K562 (cell line): Measurements from ENCODE around the gene ACTN4. TPM values are rescaled to one million over a fixed set of nuclear protein-coding genes. Genes with fewer than 3 reads are reported as not detected.
A peak's percentile ranks its signal among the peaks of the same experiment; 100 is the strongest.

ENCODE experiments used
- ARNT ChIP-seq, 2 experiments: fragments of 450-650 bp; IDR thresholded peaks; 2 replicates each; pipeline ENCODE4 v1.6.1; 2016; ENCODE audit warnings: mild to moderate bottlenecking in 1 of 2
- BMI1 ChIP-seq: fragments of 150-350 bp; IDR thresholded peaks from 2 replicates; pipeline ENCODE4 v1.6.1; 2014; ENCODE audit warnings: low read length
- FOSL1 ChIP-seq: fragments of 200-800 bp; sonication (Bioruptor generic); conservative IDR thresholded peaks from 2 replicates; pipeline ENCODE4 v1.6.1; 2016; ENCODE audit warnings: missing genetic modification characterization, missing compliant biosample characterization
- GABPA ChIP-seq: fragments of 200-800 bp; sonication (Bioruptor generic); conservative IDR thresholded peaks from 2 replicates; pipeline ENCODE4 v1.6.1; 2016; ENCODE audit warnings: low read depth, missing genetic modification characterization, missing compliant biosample characterization
- GATAD2A ChIP-seq: fragments of 450-650 bp; IDR thresholded peaks from 2 replicates; pipeline ENCODE4 v1.6.1; 2017
- NEUROD1 ChIP-seq: fragments of 150-350 bp; IDR thresholded peaks from 2 replicates; pipeline ENCODE4 v1.6.1; 2014; ENCODE audit warnings: borderline replicate concordance, low read length, low read depth; ENCODE audit not compliant: partially characterized antibody
- NR3C1 ChIP-seq: sonication (generic); formaldehyde crosslinking; IDR thresholded peaks from 2 replicates; pipeline ENCODE4 v1.8.1; 2022; ENCODE audit warnings: missing genetic modification reagents
- PYGO2 ChIP-seq: fragments of 450-650 bp; IDR thresholded peaks from 2 replicates; pipeline ENCODE4 v1.6.1; 2016; ENCODE audit warnings: mild to moderate bottlenecking, missing genetic modification characterization, moderate library complexity, missing compliant biosample characterization
- RBM39 ChIP-seq: fragments of 200-400 bp; formaldehyde crosslinking; optimal IDR thresholded peaks from 2 replicates; pipeline ENCODE3; 2018; ENCODE audit warnings: low read depth, low read length
- TBP ChIP-seq: optimal IDR thresholded peaks from 2 replicates; pipeline ENCODE3; 2011; ENCODE audit warnings: low read depth, low read length, improper control_type of control experiment
- ZKSCAN1 ChIP-seq: fragments of 150-350 bp; IDR thresholded peaks from 2 replicates; pipeline ENCODE4 v1.6.1; 2016; ENCODE audit warnings: low read depth, low read length
- ZNF146 ChIP-seq: IDR thresholded peaks from one replicate; pipeline ENCODE4 v1.6.1; 2018; ENCODE audit warnings: missing compliant biosample characterization; ENCODE audit not compliant: unreplicated experiment
- ZNF165 ChIP-seq: fragments of 250-450 bp; sonication (Bioruptor Pico); IDR thresholded peaks from 2 replicates; pipeline ENCODE4 v1.4.0; 2020; ENCODE audit warnings: borderline replicate concordance
- ZNF778 ChIP-seq: fragments of 450-650 bp; formaldehyde crosslinking; IDR thresholded peaks from 2 replicates; pipeline ENCODE4 v1.4.0; 2020; ENCODE audit warnings: mild to moderate bottlenecking, moderate library complexity
- polyA plus RNA-seq, 8 experiments: library from polyadenylated mRNA; depleted of rRNA in 4 of 8; stranded (reverse) in 5 of 8; unstranded in 3 of 8; fragments of >200 nt; fragmentation: Nextera tagmentation in 2 of 8; fragmentation: Illumina TruSeq in 1 of 8; extraction: Ambion mirVana in 2 of 8; extraction: Trizol in 1 of 8; gene quantifications; 2 replicates each; pipeline versions ENCODE4 v1.2.1 to v1.2.3, GENCODE V29; 2011 to 2014; ENCODE audit warnings: inconsistent platforms in 1 of 8, missing spikeins in 1 of 8
- total RNA-seq, 7 experiments: library from RNA; depleted of rRNA in 6 of 7; stranded (reverse); fragments of >200 nt in 6 of 7; fragmentation: Illumina TruSeq in 2 of 7; extraction: Trizol in 2 of 7; gene quantifications; 2 replicates each; pipeline versions ENCODE4 v1.2.1 to v1.2.3, GENCODE V29; 2011 to 2021; ENCODE audit warnings: low replicate concordance in 1 of 7
- TF ChIP-seq, protein P1 (sequence below): fragments of 450-650 bp; IDR thresholded peaks from one replicate; pipeline ENCODE4 v1.6.1; 2018; ENCODE audit warnings: mild to moderate bottlenecking, moderate library complexity; ENCODE audit not compliant: partially characterized antibody
- TF ChIP-seq, protein P2 (sequence below): conservative IDR thresholded peaks from 2 replicates; pipeline ENCODE4 v1.6.1; 2011; ENCODE audit warnings: low read depth, mild to moderate bottlenecking, low read length; ENCODE audit not compliant: control insufficient read depth
- TF ChIP-seq, protein P3 (sequence below), 2 experiments: IDR thresholded peaks; 2 replicates each; pipeline ENCODE4 v1.6.1; 2012; ENCODE audit warnings: improper control_type of control experiment in 2 of 2, low read depth in 2 of 2, low read length in 2 of 2, borderline replicate concordance in 1 of 2

Gene ACTN4
- total and polyA plus RNA-seq, 9 of the 15 experiments (the other 6 are each of a cell fraction or from before 2014, with no cell fraction given), result 3.1 to 385 (median 125) TPM

DNA sequence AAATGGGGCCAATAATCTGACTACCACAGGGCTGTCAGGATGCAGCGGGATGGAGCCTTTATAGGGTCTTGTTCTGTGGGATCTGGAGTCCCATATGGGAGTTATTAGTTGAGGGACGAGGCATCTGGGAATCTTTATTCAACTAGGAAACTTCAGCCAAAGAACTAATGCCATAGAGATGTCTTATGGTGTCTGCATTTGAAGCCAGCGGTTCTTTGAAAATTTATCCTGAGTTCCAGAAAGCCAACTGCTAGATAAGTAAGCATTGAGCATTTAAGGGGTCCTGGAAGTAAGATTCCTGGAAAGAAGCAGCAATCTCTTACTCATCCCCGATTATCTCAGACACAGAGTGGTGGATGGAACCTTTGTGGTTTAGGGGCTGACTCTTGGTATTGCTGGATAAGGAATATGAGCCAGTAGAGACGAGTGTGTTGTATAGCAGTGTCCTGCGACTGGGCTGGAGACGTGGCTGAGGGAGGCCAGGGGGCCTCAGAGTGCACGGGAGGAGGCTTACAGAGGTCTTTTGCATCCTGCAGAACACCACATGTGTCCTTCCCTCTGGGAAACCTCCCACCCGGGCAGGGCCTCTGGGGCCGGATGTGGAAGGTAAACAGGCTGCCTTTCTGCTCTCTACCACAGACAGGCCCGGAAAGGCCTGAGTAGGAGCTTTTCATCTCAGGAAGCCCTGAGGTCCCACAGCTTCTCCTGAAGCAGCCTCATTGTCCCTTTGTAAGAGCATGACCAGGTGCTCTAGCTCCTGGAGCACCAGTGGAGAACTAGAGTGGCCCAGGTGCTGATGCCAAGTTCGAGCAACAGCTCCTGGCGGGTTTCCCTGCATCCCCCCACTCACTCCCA, 28.8 kb downstream of the ACTN4 start (continued):
- TF ChIP-seq GABPA (tag) (peak; percentile 73), BMI1 (no peak), ZNF146 (CRISPR knock-in tag) (no peak), TBP (peak; percentile 45), NR3C1 (no peak), ZKSCAN1 (no peak; the same call in 1 of the 2 replicates), FOSL1 (peak; percentile 100), PYGO2 (tag) (peak; percentile 2; the same call in 1 of the 2 replicates), RBM39 (no peak), ZNF165 (CRISPR knock-in tag) (no peak), NEUROD1 (peak; percentile 65), ZNF778 (CRISPR knock-in tag) (no peak), ARNT (IDR thresholded peaks at IDR 0.05) (peak; percentile 97), GATAD2A (peak; percentile 99)
- TF ChIP-seq, protein P1, sequence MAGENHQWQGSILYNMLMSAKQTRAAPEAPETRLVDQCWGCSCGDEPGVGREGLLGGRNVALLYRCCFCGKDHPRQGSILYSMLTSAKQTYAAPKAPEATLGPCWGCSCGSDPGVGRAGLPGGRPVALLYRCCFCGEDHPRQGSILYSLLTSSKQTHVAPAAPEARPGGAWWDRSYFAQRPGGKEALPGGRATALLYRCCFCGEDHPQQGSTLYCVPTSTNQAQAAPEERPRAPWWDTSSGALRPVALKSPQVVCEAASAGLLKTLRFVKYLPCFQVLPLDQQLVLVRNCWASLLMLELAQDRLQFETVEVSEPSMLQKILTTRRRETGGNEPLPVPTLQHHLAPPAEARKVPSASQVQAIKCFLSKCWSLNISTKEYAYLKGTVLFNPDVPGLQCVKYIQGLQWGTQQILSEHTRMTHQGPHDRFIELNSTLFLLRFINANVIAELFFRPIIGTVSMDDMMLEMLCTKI, result no peak
- TF ChIP-seq, protein P2, sequence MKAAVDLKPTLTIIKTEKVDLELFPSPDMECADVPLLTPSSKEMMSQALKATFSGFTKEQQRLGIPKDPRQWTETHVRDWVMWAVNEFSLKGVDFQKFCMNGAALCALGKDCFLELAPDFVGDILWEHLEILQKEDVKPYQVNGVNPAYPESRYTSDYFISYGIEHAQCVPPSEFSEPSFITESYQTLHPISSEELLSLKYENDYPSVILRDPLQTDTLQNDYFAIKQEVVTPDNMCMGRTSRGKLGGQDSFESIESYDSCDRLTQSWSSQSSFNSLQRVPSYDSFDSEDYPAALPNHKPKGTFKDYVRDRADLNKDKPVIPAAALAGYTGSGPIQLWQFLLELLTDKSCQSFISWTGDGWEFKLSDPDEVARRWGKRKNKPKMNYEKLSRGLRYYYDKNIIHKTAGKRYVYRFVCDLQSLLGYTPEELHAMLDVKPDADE, result peak; percentile 65; the same call in 1 of the 2 replicates
- TF ChIP-seq, protein P3, sequence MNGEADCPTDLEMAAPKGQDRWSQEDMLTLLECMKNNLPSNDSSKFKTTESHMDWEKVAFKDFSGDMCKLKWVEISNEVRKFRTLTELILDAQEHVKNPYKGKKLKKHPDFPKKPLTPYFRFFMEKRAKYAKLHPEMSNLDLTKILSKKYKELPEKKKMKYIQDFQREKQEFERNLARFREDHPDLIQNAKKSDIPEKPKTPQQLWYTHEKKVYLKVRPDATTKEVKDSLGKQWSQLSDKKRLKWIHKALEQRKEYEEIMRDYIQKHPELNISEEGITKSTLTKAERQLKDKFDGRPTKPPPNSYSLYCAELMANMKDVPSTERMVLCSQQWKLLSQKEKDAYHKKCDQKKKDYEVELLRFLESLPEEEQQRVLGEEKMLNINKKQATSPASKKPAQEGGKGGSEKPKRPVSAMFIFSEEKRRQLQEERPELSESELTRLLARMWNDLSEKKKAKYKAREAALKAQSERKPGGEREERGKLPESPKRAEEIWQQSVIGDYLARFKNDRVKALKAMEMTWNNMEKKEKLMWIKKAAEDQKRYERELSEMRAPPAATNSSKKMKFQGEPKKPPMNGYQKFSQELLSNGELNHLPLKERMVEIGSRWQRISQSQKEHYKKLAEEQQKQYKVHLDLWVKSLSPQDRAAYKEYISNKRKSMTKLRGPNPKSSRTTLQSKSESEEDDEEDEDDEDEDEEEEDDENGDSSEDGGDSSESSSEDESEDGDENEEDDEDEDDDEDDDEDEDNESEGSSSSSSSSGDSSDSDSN (IDR thresholded peaks at IDR 0.05; ENCODE audit: borderline replicate concordance in 1 of 2, low read depth in 2 of 2, low read length in 2 of 2), result peak in 1 of 2 experiments; percentile 90; a peak in 3 of 4 replicates
